Cardiac muscle cell (in vitro differentiated cells and primary cell): ENCODE measurements around the gene CYB5A. TPM values are rescaled to one million over a fixed set of nuclear protein-coding genes. Genes with fewer than 3 reads are reported as not detected.

Source experiments
- DNase-seq, 2 donors: peaks; one replicate each; pipeline versions ENCODE4 v3.0.0 to v3.0.0-alpha.2; 2010 to 2017; ENCODE audit warnings: low read depth in 1 of 2, low spot score in 1 of 2
- H3K27ac ChIP-seq: fragments of 200-600 bp; sonication (generic); 2 replicates; pipeline ENCODE4 v1.5.1; 2016
- H3K27me3 ChIP-seq: fragments of 200-600 bp; sonication (generic); 2 replicates; pipeline ENCODE4 v1.6.0; 2016; ENCODE audit warnings: control low read depth
- H3K36me3 ChIP-seq: fragments of 200-600 bp; sonication (generic); 2 replicates; pipeline ENCODE4 v1.5.1; 2016; ENCODE audit warnings: control low read depth
- H3K4me1 ChIP-seq: fragments of 200-600 bp; sonication (generic); 2 replicates; pipeline ENCODE4 v1.8.1; 2017; ENCODE audit warnings: low read depth, mild to moderate bottlenecking, mixed run types
- H3K4me3 ChIP-seq: fragments of 200-600 bp; sonication (generic); 2 replicates; pipeline ENCODE4 v1.5.1; 2016; ENCODE audit warnings: mild to moderate bottlenecking
- H3K9me3 ChIP-seq: fragments of 200-600 bp; sonication (generic); 2 replicates; pipeline ENCODE4 v1.5.1; 2017; ENCODE audit warnings: low read depth, mild to moderate bottlenecking, control low read depth
- polyA plus RNA-seq: library from polyadenylated mRNA; unstranded; fragments of >200 nt; fragmentation: Nextera tagmentation; extraction: Ambion mirVana; gene quantifications from 2 replicates; pipeline ENCODE4 v1.2.1, GENCODE V29; 2016
- total RNA-seq: library from RNA; depleted of rRNA; stranded (reverse); fragments of >200 nt; gene quantifications from 2 replicates; pipeline ENCODE4 v1.2.3, GENCODE V29; 2016
- TF ChIP-seq, protein P1 (sequence below): IDR thresholded peaks from 2 replicates; pipeline ENCODE4 v1.5.1; 2012; ENCODE audit warnings: low read depth, mild to moderate bottlenecking, low read length

The CYB5A gene
- total and polyA plus RNA-seq, 2 experiments from 2014 or later: 150 to 201 TPM

DNA sequence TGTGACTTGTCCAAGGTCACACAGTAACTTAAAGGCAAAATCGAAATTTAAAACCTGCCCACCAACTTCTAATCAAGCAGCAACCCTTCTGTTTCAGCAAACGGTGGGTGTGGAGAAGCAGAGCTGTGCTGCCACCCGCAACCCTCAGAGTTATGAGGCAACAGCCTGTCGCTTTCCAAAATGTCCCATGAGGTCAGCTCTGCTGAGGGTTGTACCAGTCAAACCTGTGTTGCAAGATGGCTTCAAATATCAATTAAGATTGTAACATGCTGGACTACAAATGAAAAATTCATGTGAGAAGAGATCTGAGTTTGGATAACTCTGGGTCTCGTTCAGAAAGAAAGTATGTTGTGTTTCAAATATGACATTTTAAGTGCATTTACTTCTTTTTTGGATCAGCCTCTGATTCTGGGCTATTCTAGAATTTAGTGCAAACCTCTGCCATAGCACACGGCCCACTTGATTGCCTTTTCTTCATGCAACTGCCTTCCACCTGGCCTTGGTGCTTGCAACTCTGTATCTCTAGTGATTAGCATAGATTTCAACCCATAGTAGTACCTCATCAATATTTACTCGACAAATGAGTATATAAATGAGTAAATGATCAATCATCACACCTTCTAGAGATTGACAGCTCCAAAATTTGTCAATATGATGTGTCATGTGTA, 74.2 kb downstream of the CYB5A start:
- TF ChIP-seq, protein P1, sequence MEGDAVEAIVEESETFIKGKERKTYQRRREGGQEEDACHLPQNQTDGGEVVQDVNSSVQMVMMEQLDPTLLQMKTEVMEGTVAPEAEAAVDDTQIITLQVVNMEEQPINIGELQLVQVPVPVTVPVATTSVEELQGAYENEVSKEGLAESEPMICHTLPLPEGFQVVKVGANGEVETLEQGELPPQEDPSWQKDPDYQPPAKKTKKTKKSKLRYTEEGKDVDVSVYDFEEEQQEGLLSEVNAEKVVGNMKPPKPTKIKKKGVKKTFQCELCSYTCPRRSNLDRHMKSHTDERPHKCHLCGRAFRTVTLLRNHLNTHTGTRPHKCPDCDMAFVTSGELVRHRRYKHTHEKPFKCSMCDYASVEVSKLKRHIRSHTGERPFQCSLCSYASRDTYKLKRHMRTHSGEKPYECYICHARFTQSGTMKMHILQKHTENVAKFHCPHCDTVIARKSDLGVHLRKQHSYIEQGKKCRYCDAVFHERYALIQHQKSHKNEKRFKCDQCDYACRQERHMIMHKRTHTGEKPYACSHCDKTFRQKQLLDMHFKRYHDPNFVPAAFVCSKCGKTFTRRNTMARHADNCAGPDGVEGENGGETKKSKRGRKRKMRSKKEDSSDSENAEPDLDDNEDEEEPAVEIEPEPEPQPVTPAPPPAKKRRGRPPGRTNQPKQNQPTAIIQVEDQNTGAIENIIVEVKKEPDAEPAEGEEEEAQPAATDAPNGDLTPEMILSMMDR: no peak
- Histone ChIP-seq H3K9me3 (no peaks in the 10 kb centered on the region), H3K27ac (no peak overlapping the region), H3K4me1 (no peaks in the 10 kb centered on the region), H3K4me3 (no peak overlapping the region), H3K36me3 (no peaks in the 10 kb centered on the region), H3K27me3 (no peaks in the 10 kb centered on the region)
- DNase-seq: peak in 1 of 2 donors; percentile 15

DNA sequence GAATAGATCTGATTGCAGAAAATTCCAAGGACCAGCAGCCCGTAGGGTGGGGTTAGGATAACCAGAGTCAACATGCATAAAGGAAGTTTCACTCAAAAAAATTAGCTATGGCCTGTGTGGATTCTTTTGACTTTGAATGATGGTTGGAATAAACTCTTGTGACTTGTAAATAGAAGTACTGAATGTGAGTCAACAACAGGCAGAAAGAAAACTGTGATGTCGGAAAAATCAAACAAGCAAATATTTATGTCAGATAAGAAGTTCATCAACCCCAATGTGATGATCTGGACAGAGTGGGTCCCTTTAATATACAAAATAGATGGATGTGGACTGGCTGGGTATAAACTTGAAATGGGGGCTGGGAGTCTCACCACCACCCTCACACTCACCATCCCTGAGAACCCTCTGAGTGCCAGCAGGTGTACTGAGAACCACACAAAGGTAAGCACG, 75.1 kb downstream of the CYB5A start:
- Histone ChIP-seq H3K4me1 (no peaks in the 10 kb centered on the region), H3K4me3 (no peak overlapping the region), H3K27ac (no peak overlapping the region), H3K27me3 (no peaks in the 10 kb centered on the region), H3K36me3 (no peaks in the 10 kb centered on the region), H3K9me3 (no peaks in the 10 kb centered on the region)
- no peak for DNase-seq
- TF ChIP-seq, protein P1: no peak

DNA sequence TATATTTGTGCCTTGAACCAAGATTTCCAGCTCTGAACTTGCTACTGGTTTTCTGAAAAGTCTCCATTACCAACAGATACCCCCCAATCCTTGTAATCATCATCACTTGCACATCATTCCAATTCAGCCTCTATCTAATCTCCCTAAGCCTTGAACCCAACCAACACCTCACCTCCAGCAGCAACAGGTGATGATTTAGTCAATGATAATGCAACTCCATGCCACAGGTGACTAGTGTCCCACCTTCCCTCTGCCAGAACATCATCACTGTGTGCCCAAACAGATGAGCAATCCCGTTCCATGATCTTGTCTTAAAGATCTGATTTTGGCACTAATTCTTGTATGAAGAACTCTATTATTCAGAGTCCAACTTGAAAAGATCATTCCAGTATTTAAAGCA, 75.9 kb downstream of the CYB5A start:
- no peak overlapping the region for H3K27ac ChIP-seq
- no peak overlapping the region for H3K4me3 ChIP-seq
- TF ChIP-seq, protein P1: no peak
- H3K4me1 ChIP-seq: no peaks in the 10 kb centered on the region
- H3K9me3 ChIP-seq: no peaks in the 10 kb centered on the region
- H3K27me3 ChIP-seq: no peaks in the 10 kb centered on the region
- DNase-seq: no peak
- H3K36me3 ChIP-seq: no peaks in the 10 kb centered on the region

DNA sequence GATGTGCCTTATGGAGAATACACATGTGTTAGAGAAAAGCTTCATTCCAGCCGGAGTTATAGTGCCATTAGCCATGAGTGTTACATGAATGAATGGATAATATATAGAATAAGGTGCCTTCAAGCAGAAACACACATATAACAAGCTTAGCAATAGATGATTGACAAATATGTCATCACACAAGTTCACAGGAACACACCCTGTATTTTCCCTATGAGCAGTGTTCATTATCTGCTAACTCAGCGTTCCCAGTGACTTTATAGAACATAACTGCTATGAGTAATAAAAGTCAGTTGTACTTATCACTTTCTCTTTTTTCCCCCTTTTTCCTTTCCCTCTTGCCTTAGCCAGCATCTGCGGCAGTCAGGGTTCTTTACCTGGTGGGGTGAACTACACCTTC, 78.3 kb downstream of the CYB5A start:
- Histone ChIP-seq H3K9me3 (no peaks in the 10 kb centered on the region), H3K27ac (no peak overlapping the region), H3K27me3 (no peaks in the 10 kb centered on the region), H3K4me3 (no peak overlapping the region), H3K36me3 (no peaks in the 10 kb centered on the region), H3K4me1 (no peaks in the 10 kb centered on the region)
- TF ChIP-seq, protein P1: no peak
- DNase-seq: no peak

DNA sequence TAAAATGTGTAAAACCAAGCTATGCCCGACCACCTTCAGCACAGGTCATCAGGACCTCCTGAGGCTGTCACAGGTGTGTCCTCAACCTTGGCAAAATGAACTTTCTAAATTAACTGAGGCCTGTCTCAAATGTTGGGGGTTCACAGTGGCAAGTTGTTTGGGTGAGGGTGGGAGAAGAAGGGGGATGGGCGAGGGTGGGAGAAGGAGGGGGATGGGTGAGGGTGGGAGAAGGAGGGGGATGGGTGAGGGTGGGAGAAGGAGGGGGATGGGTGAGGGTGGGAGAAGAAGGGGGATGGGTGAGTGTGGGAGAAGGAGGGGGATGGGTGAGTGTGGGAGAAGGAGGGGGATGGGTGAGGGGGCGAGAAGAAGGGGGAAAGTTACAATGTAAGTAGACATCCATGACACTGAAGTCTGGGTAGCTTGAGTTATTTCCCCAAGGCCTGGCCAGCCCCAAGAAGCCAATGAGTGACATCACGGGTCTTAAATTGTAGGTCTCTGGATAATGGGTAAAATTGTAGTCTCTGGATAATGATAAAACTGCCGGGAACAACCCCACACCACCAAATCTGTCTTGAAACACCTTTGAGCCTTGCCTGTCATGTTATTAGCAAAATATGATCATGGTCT, 87.1 kb downstream of the CYB5A start:
- Histone ChIP-seq H3K27me3 (no peaks in the 10 kb centered on the region), H3K27ac (no peak overlapping the region), H3K9me3 (no peaks in the 10 kb centered on the region), H3K4me1 (no peaks in the 10 kb centered on the region), H3K36me3 (no peaks in the 10 kb centered on the region), H3K4me3 (no peak overlapping the region)
- peak in 1 of 2 donors; percentile 26 for DNase-seq
- TF ChIP-seq, protein P1: no peak
